Kidney tubule cell (primary cell): ENCODE results near the gene FBXL16.
"Not testable (repeated sequence)": the region's sequence is repeated elsewhere in the genome, so short reads cannot be mapped to it uniquely, and the experiment has no call there.

ENCODE experiments used
- DNase-seq: peaks from one replicate; pipeline ENCODE4 v3.0.0-alpha.2; 2018; ENCODE audit warnings: low spot score

FBXL16 gene

GRCh38 chr16:705431-706188 lies at the start of gene FBXL16:
FBXL16 (minus strand) TSS chr16:705801; CDS start chr16:697405, 8,396 bp downstream.
- DNase-seq: no peak

GRCh38 chr16:754656-755055 lies 49.1 kb upstream of the FBXL16 start:
- no peak for DNase-seq

- DNase-seq: not testable (repeated sequence)
Observed at GRCh38 chr16:754121-754607, 48.6 kb upstream of the FBXL16 start.

- no peak for DNase-seq
Observed at GRCh38 chr16:752007-752312, 46.4 kb upstream of the FBXL16 start.

- DNase-seq: no peak
Observed at GRCh38 chr16:751152-752006, 45.8 kb upstream of the FBXL16 start.

- peak; percentile 40 for DNase-seq
Observed at GRCh38 chr16:750485-750884, 44.9 kb upstream of the FBXL16 start.

GRCh38 chr16:749010-749409 lies 43.4 kb upstream of the FBXL16 start:
- DNase-seq: no peak

GRCh38 chr16:747978-748746 lies 42.6 kb upstream of the FBXL16 start:
- no peak for DNase-seq

GRCh38 chr16:746637-747036 lies 41.0 kb upstream of the FBXL16 start:
- no peak for DNase-seq

GRCh38 chr16:745739-746138 lies 40.1 kb upstream of the FBXL16 start:
- peak; percentile 50 for DNase-seq

- no peak for DNase-seq
Observed at GRCh38 chr16:743794-744500, 38.3 kb upstream of the FBXL16 start.

GRCh38 chr16:742894-743293 lies 37.3 kb upstream of the FBXL16 start:
- DNase-seq: not testable (repeated sequence)

GRCh38 chr16:741986-742629 lies 36.5 kb upstream of the FBXL16 start:
- no peak for DNase-seq

- DNase-seq: peak; percentile 94
Observed at GRCh38 chr16:740764-741505, 35.3 kb upstream of the FBXL16 start, which contains the start of gene CIAO3. CIAO3 (minus strand) TSS chr16:740997; CDS start chr16:740985, 12 bp downstream.

GRCh38 chr16:740459-740763 lies 34.8 kb upstream of the FBXL16 start:
- DNase-seq: no peak

GRCh38 chr16:739560-740458 lies 34.2 kb upstream of the FBXL16 start:
- DNase-seq: no peak

- DNase-seq: no peak
Observed at GRCh38 chr16:736936-737481, 31.4 kb upstream of the FBXL16 start.

GRCh38 chr16:735982-736453 lies 30.4 kb upstream of the FBXL16 start:
- no peak for DNase-seq
